HG02884 (cell line): ENCODE data around the gene REPIN1.

Experiments
- ATAC-seq: cut with Tn5 transposase; IDR thresholded peaks from one replicate; pipeline ENCODE4 v1.9.1; 2021; ENCODE audit warnings: mild to moderate bottlenecking, moderate library complexity; ENCODE audit not compliant: unreplicated experiment

Gene REPIN1

DNA sequence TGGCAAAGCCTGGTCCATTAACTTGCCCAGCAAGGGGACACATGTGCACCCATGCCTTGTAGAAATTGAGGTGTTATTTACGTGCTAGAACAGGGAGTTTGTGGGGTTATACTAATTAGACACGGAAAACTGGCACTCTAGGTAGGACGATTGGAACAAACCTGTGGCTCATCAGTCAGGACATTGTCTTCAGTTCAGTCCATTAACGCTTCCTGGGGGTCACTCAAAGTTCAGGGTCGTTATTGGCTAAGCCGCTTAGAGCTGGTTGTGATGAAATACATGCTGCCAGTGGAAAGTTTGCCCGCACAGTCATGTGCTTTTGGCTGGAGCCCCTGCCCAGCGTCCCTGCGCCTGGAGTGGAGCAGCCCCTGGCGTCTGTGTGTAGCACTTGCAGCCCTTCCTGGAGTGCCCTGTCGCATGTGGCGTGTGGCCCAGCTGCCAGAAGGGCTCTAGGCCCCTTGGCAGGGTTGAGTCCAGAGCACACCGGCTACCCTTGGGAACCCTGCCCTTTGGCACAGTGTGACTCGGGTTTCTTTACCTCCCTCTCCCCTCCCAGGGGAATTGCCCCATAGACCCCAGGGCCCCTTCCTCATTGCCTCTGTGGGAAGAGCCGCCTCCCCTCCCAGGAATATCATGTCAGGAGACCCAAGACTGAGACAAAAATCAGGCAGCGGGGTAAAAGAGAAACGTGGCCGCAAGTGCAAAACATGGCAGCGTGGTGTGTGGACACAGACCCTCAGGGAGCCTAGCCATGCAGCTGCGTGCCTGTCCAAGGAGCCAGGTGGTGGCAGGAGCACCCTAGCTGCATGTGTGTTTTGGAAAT, 20.3 kb downstream of the REPIN1 start:
- ATAC-seq, result no peak

DNA sequence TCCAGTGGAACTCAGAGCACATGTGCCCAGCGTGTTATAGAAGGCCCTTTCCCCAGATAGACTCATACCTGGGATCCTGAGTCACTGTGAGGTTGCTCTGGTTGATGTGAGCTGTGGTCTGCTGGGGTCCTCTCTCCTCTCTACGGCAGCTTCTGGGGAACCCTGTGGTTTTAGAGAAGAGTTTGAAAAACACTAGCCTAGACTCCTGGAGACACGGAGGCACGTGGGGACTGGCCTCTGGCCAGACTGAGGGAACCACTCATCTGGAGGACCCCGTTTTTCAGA, 20.9 kb downstream of the REPIN1 start:
- no peak for ATAC-seq

- ATAC-seq, result no peak
Measured at GRCh38 chr7:150390205-150390604, 21.6 kb downstream of the REPIN1 start.

- ATAC-seq, result no peak
Measured at GRCh38 chr7:150393325-150393724, 24.7 kb downstream of the REPIN1 start.

GRCh38 chr7:150396426-150396825, 27.8 kb downstream of the REPIN1 start:
- ATAC-seq, result no peak

DNA sequence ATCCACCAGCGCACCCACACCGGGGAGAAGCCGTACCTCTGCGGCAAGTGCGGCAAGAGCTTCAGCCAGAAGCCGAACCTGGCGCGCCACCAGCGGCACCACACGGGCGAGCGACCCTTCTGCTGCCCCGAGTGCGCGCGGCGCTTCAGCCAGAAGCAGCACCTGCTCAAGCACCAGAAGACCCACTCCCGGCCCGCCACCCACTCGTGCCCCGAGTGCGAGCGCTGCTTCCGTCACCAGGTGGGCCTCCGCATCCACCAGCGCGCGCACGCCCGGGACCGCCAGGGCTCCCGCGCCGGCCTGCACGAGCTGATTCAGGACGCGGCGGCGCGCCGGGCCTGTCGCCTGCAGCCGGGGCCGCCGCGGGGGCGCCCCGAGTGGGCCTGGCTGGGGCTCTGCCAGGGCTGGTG, 28.2 kb downstream of the REPIN1 start:
- ATAC-seq, result no peak

GRCh38 chr7:150397346-150398107, 28.9 kb downstream of the REPIN1 start:
- no peak for ATAC-seq

DNA sequence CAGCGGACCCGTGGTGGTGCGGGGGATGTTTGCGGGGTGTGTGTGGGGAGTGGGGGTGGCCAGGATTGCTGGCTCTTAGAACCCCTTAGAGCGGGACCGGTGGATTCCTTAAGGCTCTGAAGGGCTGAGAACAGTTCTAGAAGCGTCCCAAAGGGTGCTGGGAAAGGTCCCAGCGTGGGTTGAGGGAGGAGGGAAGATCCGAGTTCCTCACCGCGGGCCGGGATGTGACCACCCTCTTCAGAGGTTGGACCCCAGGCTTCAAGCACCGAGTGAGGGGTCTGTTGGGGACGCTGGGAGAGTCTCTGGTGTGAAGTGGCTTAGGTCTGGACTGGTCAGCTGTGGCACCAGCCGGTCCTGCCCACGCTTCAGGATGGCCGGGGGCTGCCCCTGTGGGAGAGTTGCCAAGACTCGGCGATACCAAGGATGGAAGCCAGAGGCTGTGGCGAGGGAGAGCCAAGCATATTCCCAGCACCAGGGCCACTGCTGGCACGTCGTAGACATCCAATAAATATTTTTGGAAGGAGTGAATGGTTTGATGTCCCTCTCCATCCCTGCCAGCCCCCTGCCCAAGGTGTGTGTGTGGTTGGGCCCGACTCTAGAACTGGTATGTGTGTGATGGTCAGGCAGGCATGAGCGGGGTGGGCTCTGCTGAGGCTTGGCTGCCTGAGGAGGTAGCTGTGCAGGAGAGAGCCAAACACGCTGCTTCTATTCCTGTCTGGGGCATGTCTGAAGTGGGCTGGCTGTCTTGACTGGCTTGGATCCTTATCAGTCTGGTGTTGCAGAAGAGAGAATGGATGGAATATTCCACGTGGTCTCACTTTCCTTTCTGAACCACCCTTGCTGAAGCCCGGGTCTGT, 29.7 kb downstream of the REPIN1 start:
- no peak for ATAC-seq

DNA sequence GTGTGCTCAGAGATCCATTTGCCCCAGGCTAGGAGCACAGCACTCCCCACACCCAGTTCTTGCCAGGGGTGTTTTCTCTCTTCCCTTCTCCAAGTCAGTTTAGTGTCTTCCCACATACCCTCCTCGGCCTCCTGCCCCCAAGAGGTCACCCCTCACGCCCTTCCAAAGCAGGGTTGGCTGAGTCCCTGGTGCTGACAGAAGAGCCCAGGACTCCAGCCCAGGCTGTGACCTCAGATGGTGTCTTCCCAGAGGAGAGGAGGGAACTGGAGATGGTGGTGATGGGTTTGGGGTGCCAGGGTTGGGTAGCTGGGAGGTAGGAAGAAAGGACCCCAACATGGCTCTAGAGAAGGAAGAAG, 30.3 kb downstream of the REPIN1 start:
- ATAC-seq, result no peak

DNA sequence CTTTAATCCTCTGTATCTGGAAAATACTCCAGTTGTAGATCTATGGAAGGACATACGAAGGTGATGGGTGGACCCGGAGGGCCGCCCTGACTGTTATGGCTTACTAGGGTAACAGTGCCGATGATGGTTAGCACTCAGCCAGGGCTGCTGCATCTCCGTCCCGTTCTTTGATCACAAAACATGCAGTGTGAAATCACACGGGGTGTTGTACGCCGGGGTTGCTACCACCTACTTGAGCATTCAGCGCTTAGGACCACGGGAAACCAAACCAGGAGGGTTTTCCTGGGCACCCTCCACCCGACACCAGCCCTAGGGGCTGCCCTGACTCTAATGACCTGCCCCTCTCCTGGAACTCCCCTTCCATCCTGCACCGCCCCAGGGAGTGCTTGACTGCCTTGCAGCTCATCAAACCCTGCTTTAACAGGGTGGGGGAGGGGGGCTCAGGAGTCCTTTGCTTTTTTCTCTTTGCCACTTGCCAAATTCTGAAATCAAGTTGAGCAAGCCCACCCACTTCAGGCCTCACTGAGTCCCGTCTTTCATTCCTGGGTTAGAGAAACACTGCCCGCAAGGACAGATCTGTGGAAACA, 30.9 kb downstream of the REPIN1 start:
- ATAC-seq, result no peak

DNA sequence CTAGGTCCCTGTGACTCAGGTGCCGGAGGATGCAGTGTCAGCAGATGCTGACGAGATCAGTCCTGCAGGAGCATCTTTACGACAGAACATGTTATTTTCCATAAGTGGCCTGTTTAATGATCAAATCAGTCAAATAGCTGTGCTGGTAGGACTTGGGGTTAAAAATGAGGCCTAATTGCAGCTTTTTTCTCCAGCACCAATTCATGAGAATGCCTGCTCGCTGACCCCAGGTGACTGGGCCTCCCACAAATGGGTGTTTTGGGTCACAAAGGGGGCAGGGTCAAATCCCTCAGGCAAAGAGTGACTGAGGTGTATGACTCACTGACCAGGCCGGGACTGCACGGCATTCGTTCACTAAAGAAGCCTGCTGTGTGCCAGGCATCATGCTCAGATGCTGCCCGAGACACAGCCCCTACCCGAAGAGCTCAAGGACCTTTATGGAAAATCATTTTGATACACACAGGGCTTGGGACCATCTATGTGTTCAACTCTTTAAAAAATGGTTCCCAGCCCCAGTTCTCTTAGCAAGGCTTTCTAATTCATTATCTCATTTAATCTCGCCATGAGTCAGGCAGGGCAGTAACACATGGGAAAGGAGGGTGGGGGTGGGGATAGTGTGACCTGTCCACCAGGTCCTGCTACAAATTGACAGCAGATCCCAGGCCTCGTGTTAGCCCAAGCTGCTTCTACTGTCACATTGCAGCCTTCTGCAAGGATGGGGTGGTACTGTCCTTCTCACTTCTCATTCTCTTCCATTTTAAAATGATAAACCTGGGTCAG, 31.6 kb downstream of the REPIN1 start:
- no peak for ATAC-seq

DNA sequence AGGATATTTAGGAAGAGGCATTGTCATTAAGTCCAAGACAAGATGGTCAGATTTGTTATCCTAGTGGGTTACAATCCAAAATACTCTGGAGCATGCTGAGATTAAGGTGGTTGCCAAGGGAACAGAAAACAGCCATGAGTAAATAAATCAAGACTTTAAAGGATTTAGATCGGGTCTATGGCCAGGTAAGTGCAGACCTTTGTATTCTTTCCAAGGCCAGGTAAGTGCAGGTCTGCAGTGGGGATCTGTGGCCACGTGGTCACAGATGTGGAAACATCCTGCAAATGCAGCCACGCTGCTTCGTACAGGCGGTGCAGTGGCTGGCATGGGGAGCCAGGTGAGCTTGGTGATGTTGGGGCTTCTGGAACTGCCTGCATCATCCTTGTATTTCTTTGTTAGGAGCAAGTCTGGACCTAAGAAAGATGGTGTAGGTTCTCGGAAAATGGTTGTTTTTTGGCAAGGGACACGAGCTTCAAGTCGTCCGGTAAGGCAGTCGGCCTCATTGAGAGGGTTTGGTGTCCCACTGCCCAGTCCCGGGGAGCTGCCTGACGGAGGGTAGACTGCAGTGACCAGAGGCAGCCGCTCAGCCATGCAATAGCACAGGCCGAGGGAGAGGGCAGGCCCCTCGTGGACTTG, 32.3 kb downstream of the REPIN1 start:
- no peak for ATAC-seq

GRCh38 chr7:150401424-150401790, 32.8 kb downstream of the REPIN1 start:
- no peak for ATAC-seq

GRCh38 chr7:150401861-150402631, 33.4 kb downstream of the REPIN1 start:
- no peak for ATAC-seq

- ATAC-seq, result no peak
Measured at GRCh38 chr7:150402671-150403321, 34.2 kb downstream of the REPIN1 start.

DNA sequence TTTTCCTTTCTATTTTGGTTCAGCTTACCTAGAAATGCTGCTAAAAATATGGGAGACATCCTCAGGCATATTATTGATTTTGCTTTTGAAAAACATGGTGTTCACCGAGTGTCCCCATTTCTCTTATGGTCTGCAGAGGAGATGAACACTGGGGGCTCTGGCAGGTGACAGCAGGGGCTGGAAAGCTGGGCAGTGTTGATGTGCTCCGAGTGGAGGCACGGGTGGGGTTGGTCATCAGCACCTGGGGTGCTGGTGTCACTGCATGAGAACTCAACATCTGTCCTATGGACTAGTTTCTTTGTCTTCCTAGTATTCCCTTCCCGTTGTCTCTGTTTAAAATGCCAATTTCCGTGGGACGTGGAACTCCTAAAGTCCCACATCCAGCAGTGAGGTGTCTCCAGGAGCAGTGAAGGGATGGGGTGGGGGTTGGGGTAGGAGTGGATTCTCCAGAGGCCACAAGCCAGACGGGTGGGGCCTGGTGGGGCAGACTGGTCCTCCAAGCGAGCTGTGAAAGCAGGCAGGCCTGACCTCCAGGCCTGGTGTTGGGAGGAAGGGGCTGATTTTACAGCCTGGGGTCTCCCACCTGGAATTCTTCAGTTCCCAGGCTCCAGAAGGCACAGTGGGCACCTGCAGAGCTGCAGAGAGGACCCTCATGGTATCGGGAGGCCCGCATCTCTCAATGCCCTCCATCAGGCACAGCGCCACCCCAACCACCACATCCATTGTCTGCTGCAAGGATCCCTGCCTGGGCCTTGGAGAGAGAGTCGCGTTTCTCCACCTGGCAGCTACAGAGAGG, 35.0 kb downstream of the REPIN1 start:
- no peak for ATAC-seq

DNA sequence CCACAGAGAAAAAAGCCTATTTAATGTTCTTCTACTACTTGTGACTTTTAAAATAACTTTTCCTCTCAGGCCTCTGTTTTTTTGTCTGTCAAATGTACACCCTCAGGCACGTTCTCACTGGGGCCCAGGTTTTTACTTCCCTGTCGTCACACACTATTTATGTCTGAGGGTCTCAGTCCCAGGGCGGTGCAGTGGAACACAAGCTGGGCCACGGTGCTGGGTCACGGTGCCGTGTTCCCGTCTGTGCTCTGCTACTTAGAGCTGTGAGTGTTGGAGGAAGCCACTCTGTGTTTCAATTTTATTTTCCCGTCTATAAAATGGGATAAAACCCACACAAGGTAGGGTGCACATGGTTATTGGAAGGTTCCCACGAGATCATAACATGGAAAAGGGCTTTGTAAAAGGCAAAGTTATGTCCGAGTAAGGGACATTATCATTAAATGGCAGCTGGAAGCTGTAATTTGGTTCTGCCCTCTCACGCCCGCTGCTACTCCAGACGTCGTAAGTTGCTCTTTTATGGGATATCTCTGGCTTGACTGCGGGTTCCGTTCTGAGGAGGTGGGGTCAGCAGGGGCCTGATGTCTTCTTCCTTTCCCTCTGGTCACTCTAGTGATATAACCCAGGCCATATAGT, 35.7 kb downstream of the REPIN1 start:
- ATAC-seq, result no peak
